HG03521 (cell line): ENCODE results near the gene SIPA1L3.

Source experiments
- ATAC-seq: cut with Tn5 transposase; IDR thresholded peaks from one replicate; pipeline ENCODE4 v1.9.1; 2021; ENCODE audit warnings: mild to moderate bottlenecking, moderate library complexity; ENCODE audit not compliant: unreplicated experiment

SIPA1L3 gene

DNA sequence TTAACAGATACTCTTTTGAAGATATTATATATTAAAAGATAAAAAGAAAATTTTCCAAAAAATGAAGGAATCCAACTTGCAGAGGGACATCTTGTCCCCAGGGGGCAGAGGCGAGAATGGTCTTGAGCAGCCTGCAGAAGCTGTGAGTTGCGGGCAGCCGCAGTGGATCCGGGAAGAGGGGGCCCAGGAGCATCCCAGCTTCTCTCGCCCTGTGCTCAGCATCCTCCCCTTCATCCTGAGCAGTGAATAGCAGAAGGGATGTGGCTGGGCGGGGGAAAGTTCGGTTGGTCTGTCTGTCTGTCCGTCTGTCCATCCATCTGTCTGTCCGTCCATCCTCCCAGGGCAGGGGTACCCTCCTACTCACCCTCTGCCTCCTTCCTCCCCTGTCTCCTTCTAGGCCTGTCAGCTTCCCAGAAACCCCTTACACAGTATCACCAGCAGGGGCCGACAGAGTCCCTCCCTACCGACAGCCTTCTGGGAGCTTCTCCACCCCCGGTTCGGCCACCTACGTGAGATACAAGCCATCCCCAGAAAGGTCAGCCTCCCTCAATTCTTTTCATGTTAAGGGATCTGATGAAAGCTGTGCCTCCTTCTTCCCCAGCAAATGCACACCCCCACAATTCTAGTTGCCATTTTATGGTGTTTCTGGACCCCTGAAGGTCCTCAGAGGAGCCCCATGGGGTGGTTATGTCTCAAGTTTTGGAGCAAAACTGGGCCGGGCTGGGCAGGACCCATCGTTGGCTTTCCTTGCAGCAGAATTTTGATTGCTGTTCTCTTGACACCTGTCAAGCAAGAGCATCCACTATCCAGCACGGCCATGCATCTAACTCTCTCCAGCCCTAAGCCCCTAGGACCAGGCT, 235.4 kb downstream of the SIPA1L3 start:
- no peak for ATAC-seq

DNA sequence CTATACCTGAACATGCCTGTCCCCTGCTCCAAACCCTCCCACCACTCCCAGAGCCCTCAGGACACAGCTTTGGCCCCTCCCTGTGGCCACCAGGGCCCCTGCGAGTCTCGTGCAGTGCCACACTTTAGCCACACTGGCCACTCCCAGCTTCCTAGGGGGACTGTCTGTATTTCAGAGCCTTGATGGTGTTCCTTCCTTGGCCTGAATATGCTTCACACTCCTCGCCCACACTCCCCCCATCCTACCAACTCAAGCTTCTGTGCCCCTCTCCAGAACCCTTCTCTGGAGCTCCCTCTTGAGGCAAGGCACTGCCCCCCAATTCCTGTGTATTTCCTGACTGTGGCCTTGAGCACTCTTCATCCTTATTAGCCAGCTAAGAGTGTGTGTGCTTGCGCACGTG, 236.8 kb downstream of the SIPA1L3 start:
- ATAC-seq = no peak

- no peak for ATAC-seq
Observed at GRCh38 chr19:38144667-38145066, 237.7 kb downstream of the SIPA1L3 start.

- no peak for ATAC-seq
Observed at GRCh38 chr19:38145623-38146022, 238.6 kb downstream of the SIPA1L3 start.

DNA sequence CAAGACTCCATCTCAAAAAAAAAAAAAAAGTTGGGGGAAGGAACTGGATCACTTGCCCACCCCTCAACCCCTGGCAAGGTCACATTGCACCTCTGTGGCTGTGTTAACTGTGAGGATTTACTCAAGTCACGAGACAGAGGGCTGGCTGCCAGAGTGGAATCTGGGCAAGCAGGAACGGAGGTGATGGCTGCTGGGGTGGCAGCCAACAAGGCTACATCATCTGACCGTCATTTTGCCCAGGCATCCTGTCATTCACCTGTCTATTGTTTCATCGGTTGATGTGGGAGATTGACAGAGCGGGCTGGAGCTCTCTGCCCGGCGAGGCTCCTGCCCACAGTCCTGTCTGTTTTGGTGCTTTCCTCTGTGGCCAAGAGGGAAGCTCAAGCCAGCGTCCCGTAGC, 241.3 kb downstream of the SIPA1L3 start:
- ATAC-seq = no peak

DNA sequence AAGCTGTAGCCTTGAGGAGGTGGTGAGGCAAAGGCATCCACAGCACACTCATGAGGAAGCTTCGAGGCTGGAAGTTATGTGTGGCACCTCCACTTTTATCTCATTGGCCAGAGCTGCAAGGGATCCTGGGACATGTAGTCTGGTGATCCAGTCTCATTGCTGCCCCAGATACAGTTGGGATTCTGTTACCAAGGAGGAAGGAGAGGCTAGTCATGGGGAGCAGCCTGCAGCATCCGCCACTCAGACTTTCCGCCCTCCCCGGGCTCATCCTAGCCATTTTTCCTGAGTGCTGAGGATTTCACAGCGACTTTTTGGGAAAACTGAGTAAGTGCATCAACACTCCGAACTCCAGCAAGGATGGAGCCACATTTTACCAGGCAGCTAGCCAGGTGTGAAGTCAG, 242.7 kb downstream of the SIPA1L3 start:
- ATAC-seq = no peak

GRCh38 chr19:38151242-38151641, 244.2 kb downstream of the SIPA1L3 start:
- no peak for ATAC-seq

- no peak for ATAC-seq
Observed at GRCh38 chr19:38152461-38153379, 245.7 kb downstream of the SIPA1L3 start.

DNA sequence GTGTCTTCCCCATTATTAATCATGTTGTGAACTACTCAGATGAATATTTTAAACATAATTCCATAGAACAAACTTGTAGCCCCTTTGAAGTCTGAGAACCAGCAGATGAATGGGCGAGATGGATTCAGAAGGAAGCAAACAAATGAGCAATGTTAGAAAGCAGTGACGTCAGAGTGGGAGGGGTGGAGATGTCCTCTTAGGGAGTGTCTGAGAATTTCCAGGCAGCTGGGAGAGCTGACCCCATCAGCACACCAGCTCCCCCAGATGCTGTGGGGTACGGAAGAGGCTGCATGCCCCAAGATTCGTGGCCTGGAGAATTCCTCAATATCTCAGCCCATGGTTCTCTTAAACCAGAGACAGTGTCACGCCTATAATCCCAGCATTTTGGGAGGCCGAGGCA, 248.4 kb downstream of the SIPA1L3 start:
- ATAC-seq = no peak

DNA sequence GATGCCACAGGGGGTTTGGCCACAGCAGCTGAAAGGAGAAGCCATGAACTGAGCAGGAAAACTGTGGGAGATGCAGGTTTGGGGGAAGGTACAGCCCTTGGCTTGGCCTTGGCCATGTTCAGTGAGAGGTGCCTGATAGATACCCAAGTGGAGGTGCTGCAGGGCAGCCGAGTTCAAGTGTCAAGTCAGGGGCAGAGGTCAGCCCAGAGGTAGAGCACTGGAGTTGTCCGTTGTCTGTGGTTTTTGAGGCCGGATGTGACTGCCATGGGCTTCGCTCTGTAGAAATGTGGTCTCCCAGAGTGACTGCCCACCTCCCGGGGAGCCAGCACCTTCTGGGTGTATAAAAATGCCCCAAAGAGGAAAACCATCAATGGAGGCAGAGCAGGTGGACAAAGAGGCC, 251.7 kb downstream of the SIPA1L3 start:
- no peak for ATAC-seq

DNA sequence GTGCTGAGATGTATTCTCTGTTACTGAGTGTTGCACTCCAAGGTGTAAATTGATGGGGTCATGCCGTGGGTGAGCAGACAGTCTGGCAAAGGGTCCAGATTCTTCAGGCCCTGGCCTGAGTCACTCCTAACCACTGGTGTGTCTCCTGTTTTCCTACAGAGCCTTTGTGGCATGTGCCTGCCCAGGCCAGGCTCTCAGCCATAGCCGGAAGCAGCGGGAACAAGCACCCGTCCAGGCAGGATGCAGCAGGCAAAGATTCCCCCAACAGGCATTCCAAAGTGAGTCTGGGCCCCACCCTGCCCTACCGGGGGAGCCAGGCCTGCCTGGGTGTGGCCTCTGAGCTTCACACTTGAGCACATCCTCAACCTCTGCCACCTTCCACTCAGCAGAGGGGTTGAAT, 255.1 kb downstream of the SIPA1L3 start:
- no peak for ATAC-seq

DNA sequence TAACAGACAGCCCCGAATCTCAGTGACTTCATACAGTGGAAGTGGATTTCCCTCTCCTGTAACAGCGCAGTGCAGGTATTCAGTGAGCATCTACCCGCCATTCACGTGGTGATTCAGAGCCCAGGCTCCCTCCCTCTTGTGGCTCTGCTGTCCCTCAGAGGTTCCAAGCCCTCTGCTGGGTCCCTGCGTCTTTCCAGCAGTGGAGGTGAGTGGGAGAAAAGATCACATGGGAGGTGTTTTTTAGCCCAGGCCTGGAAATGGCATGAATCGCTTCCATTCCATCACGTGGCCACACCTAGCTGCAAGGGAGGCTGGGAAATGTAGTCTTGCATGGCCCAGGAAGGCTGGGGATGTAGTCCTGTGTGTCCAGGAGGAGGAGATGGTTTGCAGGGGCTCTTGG, 255.6 kb downstream of the SIPA1L3 start:
- no peak for ATAC-seq

DNA sequence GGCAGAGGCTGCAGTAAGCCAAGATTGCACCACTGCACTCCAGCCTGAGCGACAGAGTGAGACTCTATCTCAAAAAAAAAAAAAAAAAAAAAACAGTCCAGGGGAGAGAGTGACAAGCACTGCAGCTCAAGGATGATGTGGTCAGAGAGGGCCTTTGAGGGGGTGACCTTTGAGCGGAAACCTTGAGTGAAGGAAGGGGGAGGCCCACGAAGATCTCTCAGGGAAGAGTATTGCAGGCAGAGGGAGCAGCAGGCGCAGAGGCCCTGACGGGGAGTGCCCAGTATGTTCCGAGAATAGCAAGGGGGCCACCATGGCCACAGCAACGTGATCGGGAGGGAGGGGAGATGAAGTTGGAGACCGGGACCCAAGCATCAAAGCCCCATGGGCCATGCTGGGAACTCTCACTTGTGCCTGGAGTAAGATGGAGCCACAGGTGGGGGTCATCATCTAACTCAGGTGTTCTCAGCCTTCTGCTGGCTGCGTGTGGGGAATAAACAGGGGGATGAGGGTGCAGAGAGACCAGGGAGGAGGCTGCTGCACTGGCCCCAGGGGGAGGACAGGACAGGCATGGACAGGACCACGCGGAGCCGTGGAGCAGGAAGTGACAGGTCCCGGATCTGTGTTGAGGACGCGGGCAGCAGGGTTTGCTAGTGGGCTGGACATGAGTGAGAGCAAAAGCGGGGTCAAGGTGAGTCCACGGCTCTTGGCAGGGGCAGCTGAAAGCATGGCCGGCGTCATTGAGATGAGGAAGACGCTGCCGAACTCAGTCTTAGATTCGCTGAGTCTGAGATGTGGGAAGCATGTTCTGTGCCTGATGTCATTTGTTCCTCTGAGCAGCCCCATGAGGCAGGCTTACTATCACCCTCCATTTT, 256.6 kb downstream of the SIPA1L3 start:
- no peak for ATAC-seq

DNA sequence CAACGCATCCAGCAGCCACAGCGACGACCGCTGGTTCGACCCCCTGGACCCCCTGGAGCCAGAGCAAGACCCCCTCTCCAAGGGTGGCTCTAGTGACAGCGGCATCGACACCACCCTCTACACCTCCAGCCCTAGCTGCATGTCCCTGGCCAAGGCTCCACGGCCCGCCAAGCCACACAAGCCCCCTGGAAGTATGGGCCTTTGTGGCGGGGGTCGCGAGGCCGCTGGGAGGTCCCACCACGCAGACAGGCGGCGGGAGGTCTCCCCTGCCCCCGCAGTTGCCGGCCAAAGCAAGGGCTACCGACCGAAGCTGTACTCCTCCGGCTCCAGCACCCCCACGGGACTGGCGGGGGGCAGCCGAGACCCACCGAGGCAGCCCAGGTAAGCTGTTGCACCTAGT, 257.5 kb downstream of the SIPA1L3 start:
- ATAC-seq = no peak

- no peak for ATAC-seq
Observed at GRCh38 chr19:38165335-38165734, 258.3 kb downstream of the SIPA1L3 start.

GRCh38 chr19:38168637-38169036, 261.6 kb downstream of the SIPA1L3 start:
- no peak for ATAC-seq

- no peak for ATAC-seq
Observed at GRCh38 chr19:38170334-38170733, 263.3 kb downstream of the SIPA1L3 start.

DNA sequence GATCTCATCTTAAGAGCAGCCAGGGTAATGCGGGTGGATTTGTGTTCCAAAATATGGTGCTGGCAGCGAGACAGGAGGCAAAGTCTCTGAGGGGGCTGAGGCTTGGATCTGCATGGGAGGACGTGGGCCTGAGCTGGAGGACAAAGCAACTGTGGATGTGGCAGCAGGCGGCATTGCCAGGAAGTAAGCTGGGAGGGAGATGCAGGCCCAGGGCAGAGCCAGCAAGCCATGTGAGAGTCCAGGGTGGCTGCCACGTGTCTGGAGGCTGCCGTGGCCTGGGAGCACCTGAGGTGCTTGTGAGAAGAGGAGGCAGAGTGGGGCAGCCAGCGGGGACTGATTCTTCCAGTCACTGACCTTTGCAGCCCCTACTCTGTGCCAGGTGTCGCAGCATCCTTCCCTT, 265.0 kb downstream of the SIPA1L3 start:
- ATAC-seq = no peak

- no peak for ATAC-seq
Observed at GRCh38 chr19:38173291-38174041, 266.5 kb downstream of the SIPA1L3 start.

GRCh38 chr19:38175422-38175821, 268.4 kb downstream of the SIPA1L3 start:
- no peak for ATAC-seq
